Testis (tissue), 3 donors: ENCODE results near the gene GRPR. TPM values are rescaled to one million over a fixed set of nuclear protein-coding genes. Genes with fewer than 3 reads are reported as not detected.
A peak's percentile ranks its signal among the peaks of the same experiment; 100 is the strongest.

Experiments used
- DNase-seq: peaks from one replicate; pipeline ENCODE4 v3.0.0-alpha.2; 2019
- H3K27ac ChIP-seq, 2 donors: fragments of 200-600 bp; sonication (generic); one replicate each; pipeline ENCODE4 v1.5.1; 2019
- H3K27me3 ChIP-seq: fragments of 200-600 bp; sonication (generic); one replicate; pipeline ENCODE4 v1.5.1; 2019
- H3K36me3 ChIP-seq: fragments of 200-600 bp; sonication (generic); one replicate; pipeline ENCODE4 v1.5.1; 2017; ENCODE audit warnings: low read depth; ENCODE audit errors: missing control alignments
- H3K4me1 ChIP-seq: fragments of 200-600 bp; sonication (generic); one replicate; pipeline ENCODE4 v1.5.1; 2019
- H3K4me3 ChIP-seq, 2 donors: fragments of 200-600 bp; sonication (generic); one replicate each; pipeline ENCODE4 v1.5.1; 2017 to 2019
- H3K9me3 ChIP-seq: fragments of 200-600 bp; sonication (generic); one replicate; pipeline ENCODE4 v1.5.1; 2017
- CTCF ChIP-seq, 3 experiments: fragments of 450-650 bp in 2 of 3; fragments of 200-600 bp in 1 of 3; sonication (generic) in 1 of 3; IDR thresholded peaks; one replicate each; pipeline ENCODE4 v1.5.1; 2016 to 2019; ENCODE audit warnings: antibody characterized with exemption in 3 of 3, mild to moderate bottlenecking in 2 of 3, moderate library complexity in 1 of 3
- POLR2A ChIP-seq: fragments of 450-650 bp; IDR thresholded peaks from one replicate; pipeline ENCODE4 v1.6.1; 2017; ENCODE audit warnings: antibody characterized with exemption, mild to moderate bottlenecking, moderate library complexity
- WGBS, 2 donors: methylation state at CpG; one replicate each; pipeline ENCODE4 v1.1.5; 2018; 5-methylcytosine and 5-hydroxymethylcytosine counted together
- intact Hi-C: fragments of 100-400 bp; cut with DNase I; formaldehyde crosslinking; loops from one replicate; pipeline ENCODE4 v1.15.1; 2023; ENCODE audit warnings: low total_unique reads
- polyA plus RNA-seq: library from polyadenylated mRNA; stranded (reverse); fragments of 350-450 nt; fragmentation: Illumina TruSeq; extraction: RNeasy Lipid Tissue Mini Kit (QIAGEN cat#74804); gene quantifications from one replicate; pipeline ENCODE4 v1.2.3, GENCODE V29; 2014; ENCODE audit warnings: low read depth, low replicate concordance; ENCODE audit not compliant: insufficient read depth
- total RNA-seq, 2 donors: library from RNA; depleted of rRNA; stranded (reverse); fragments of >200 nt; gene quantifications; one replicate each; pipeline ENCODE4 v1.2.3, GENCODE V29; 2016

GRPR gene
- total and polyA plus RNA-seq, 3 donors from 2014 or later: 0.12 to 0.21 TPM; not detected in 1

- H3K27ac ChIP-seq: no peak overlapping the region
- H3K36me3 ChIP-seq: no peaks in the 10 kb centered on the region
- H3K4me1 ChIP-seq: no peaks in the 10 kb centered on the region
- no peaks in the 10 kb centered on the region for H3K27me3 ChIP-seq
- WGBS, 2 donors: 83 to 89% methylated on average over 1 of the region's 1 CpG
- no peak for TF ChIP-seq POLR2A
- intact Hi-C loops: no loop called here
- H3K9me3 ChIP-seq: no peaks in the 10 kb centered on the region
- no peak overlapping the region for H3K4me3 ChIP-seq
- peak; percentile 16 for DNase-seq
These were observed 14.7 kb downstream of the GRPR start for GRCh38 chrX:16138108-16138427.

DNA sequence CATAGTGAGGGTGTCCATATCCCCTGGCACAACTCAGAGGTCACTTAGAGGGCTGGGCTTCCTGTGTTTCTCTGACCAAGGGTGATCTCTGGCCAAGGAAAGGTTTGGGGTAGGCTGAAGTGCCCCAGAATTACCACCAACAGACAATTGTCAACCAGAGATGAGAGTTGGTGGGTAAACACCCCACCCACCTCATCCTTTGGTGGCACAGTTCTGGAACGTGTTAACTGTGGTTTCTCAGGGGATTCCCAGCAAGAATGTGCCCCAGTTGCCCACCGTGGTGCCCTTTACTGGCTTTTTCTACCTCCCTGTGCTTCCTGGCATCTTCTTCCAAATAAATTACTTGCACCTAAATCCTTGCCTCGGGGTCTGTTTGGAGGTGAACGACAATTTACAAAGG is 17.1 kb downstream of the GRPR start:
- TF ChIP-seq CTCF (IDR thresholded peaks at IDR 0.05) (no peak), POLR2A (no peak)
- Histone ChIP-seq H3K4me1 (no peaks in the 10 kb centered on the region), H3K27ac (no peak overlapping the region), H3K9me3 (no peaks in the 10 kb centered on the region), H3K4me3 (no peak overlapping the region), H3K27me3 (no peaks in the 10 kb centered on the region), H3K36me3 (no peaks in the 10 kb centered on the region)
- 49 to 79% methylated on average over 4 of the region's 4 CpGs for WGBS, 2 donors
- no peak for DNase-seq
- intact Hi-C loops: no loop called here

DNA sequence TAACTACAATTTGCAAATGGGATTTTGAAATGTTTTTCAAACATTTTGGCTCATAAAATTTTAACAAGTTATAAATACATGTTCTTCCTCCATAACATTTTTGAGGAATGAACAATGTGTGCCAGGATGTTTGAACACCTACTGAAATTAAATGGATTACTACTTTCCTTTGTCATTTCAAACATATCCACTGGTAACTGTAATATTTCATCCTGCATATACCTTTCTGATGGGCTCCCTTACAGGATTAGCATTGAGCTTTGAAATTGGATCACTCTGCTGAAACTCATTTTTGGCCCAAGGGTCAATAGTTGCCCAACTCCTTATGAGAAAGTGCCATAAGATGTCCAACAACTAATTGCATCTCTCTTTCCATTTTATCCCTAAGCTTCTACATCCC is 17.6 kb downstream of the GRPR start:
- Histone ChIP-seq H3K4me3 (no peak overlapping the region), H3K36me3 (no peaks in the 10 kb centered on the region), H3K27me3 (no peaks in the 10 kb centered on the region), H3K4me1 (no peaks in the 10 kb centered on the region), H3K9me3 (no peaks in the 10 kb centered on the region), H3K27ac (no peak overlapping the region)
- DNase-seq: no peak
- TF ChIP-seq CTCF (IDR thresholded peaks at IDR 0.05) (no peak), POLR2A (no peak)
- intact Hi-C loops: no loop called here

DNA sequence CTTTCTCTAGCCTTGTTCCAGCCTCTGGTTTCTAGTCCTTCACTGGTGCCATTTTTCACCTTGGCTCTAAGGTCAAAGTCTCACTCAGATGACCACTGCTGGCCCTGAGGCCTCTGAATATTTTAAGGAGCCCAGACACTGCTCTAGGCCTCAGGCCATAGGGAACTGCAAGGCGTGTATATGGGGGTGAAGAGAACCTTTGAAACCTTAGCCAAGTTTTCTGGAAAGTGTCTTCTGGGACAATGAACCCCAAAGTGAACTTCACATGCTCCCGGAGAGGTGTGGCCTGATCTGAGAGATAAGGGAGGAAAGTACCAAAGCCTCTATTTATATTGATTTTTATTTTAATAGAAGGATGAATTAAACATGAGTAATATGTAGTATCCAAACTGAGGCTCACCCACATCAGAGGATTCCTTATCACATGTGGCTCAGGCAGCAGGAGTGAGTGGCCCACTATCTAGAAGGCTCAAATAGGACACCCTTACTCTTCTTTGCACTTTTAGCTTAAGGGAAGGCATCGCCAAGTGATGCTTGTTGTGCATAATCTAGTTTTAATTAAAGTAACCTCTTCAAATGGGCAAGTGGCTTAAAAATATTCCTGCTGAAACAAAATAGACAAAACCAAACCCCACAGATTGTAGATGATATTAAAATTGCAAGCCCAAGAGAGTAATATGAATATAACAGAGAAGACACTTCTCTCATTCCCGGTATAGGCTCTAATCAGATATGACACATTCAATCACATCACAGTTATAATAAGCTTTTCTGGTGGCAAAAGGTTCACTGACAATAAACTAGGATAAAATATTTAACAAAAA is 18.3 kb downstream of the GRPR start:
- H3K27ac ChIP-seq: no peak overlapping the region
- no peaks in the 10 kb centered on the region for H3K27me3 ChIP-seq
- H3K4me1 ChIP-seq: no peaks in the 10 kb centered on the region
- H3K36me3 ChIP-seq: no peaks in the 10 kb centered on the region
- 87 to 96% methylated on average over 4 of the region's 4 CpGs for WGBS, 2 donors
- TF ChIP-seq POLR2A: no peak
- no peak for TF ChIP-seq CTCF (IDR thresholded peaks at IDR 0.05)
- no peak overlapping the region for H3K4me3 ChIP-seq
- DNase-seq: no peak
- no peaks in the 10 kb centered on the region for H3K9me3 ChIP-seq
- intact Hi-C loops: no loop called here

- TF ChIP-seq POLR2A: no peak
- TF ChIP-seq CTCF (IDR thresholded peaks at IDR 0.05): no peak
- H3K27ac ChIP-seq: no peak overlapping the region
- H3K36me3 ChIP-seq: no peaks in the 10 kb centered on the region
- no peak for DNase-seq
- no peak overlapping the region for H3K4me3 ChIP-seq
- H3K4me1 ChIP-seq: no peaks in the 10 kb centered on the region
- no peaks in the 10 kb centered on the region for H3K9me3 ChIP-seq
- intact Hi-C loops: no loop called here
- H3K27me3 ChIP-seq: no peaks in the 10 kb centered on the region
These were observed 18.8 kb downstream of the GRPR start for GRCh38 chrX:16142246-16142558.
